Tibial artery (tissue), 4 donors: ENCODE measurements around the gene SEC24C.
"Not testable (repeated sequence)": the region's sequence is repeated elsewhere in the genome, so short reads cannot be mapped to it uniquely, and the experiment has no call there.

Source experiments
- DNase-seq, 2 donors: peaks; one replicate each; pipeline ENCODE4 v3.0.0-alpha.2; 2019
- H3K27ac ChIP-seq, 2 donors: fragments of 200-600 bp; sonication (generic) in 1 of 2; 1 replicate in 1 of 2; 2 replicates in 1 of 2; pipeline ENCODE4 v1.5.1; 2018 to 2019; ENCODE audit warnings: mild to moderate bottlenecking in 1 of 2
- H3K27me3 ChIP-seq, 2 donors: fragments of 200-600 bp; sonication (generic) in 1 of 2; one replicate each; pipeline versions ENCODE4 v1.5.1 to v1.6.0; 2016 to 2019
- H3K36me3 ChIP-seq, 3 donors: fragments of 200-600 bp; sonication (generic) in 2 of 3; one replicate each; pipeline ENCODE4 v1.5.1; 2016 to 2019; ENCODE audit warnings: mild to moderate bottlenecking in 2 of 3
- H3K4me1 ChIP-seq, 4 donors: fragments of 200-600 bp; sonication (generic) in 2 of 4; 1 replicate in 3 of 4; 2 replicates in 1 of 4; pipeline ENCODE4 v1.5.1; 2016 to 2019
- H3K4me3 ChIP-seq, 2 donors: fragments of 200-600 bp; sonication (generic) in 1 of 2; 1 replicate in 1 of 2; 2 replicates in 1 of 2; pipeline ENCODE4 v1.5.1; 2018 to 2019; ENCODE audit warnings: mild to moderate bottlenecking in 2 of 2
- H3K9me3 ChIP-seq, 3 donors: fragments of 200-600 bp; sonication (generic) in 1 of 3; one replicate each; pipeline ENCODE4 v1.5.1; 2016 to 2019
- CTCF ChIP-seq, 2 experiments: fragments of 200-600 bp in 1 of 2; fragments of 450-650 bp in 1 of 2; IDR thresholded peaks; one replicate each; pipeline ENCODE4 v1.5.1; 2017 to 2019; ENCODE audit warnings: antibody characterized with exemption in 2 of 2, mild to moderate bottlenecking in 1 of 2, moderate library complexity in 1 of 2
- intact Hi-C: fragments of 100-400 bp; cut with DNase I; formaldehyde crosslinking; loops from one replicate; pipeline ENCODE4 v1.15.0; 2023; ENCODE audit warnings: low total_unique reads

SEC24C gene

GRCh38 chr10:73734796-73735305 lies 9.3 kb upstream of the SEC24C start:
- TF ChIP-seq CTCF (IDR thresholded peaks at IDR 0.05) = no peak
- intact Hi-C loops = no loop called here
- Histone ChIP-seq H3K27ac (no peak overlapping the region), H3K4me3 (no peak overlapping the region), H3K4me1 (peaks cover 0 to 42% (median 32%) of the 10 kb centered on the region in 4 donors), H3K27me3 (no peaks in the 10 kb centered on the region), H3K9me3 (no peaks in the 10 kb centered on the region), H3K36me3 (peaks cover 5 to 66% (median 22%) of the 10 kb centered on the region in 3 donors)
- no peak for DNase-seq

GRCh38 chr10:73740501-73741254 lies 3.5 kb upstream of the SEC24C start:
- H3K9me3 ChIP-seq, intact Hi-C loops, H3K4me3 ChIP-seq, H3K27me3 ChIP-seq, DNase-seq, H3K27ac ChIP-seq: not testable (repeated sequence)
- Histone ChIP-seq H3K4me1 (peaks cover 0 to 23% (median 18%) of the 10 kb centered on the region in 4 donors), H3K36me3 (peaks cover 0 to 37% (median 6%) of the 10 kb centered on the region in 3 donors)

GRCh38 chr10:73742454-73742734 lies 1.8 kb upstream of the SEC24C start:
- Histone ChIP-seq H3K4me1 (peaks cover 0 to 34% (median 29%) of the 10 kb centered on the region in 4 donors), H3K9me3 (no peaks in the 10 kb centered on the region), H3K27ac (no peak overlapping the region), H3K4me3 (no peak overlapping the region), H3K27me3 (no peaks in the 10 kb centered on the region), H3K36me3 (peaks cover 7 to 34% (median 11%) of the 10 kb centered on the region in 3 donors)
- TF ChIP-seq CTCF (IDR thresholded peaks at IDR 0.05) = no peak
- no peak for DNase-seq
- intact Hi-C loops = no loop called here

- intact Hi-C loops = no loop called here
- H3K36me3 ChIP-seq = peaks cover 16 to 37% (median 17%) of the 10 kb centered on the region in 3 donors
- TF ChIP-seq CTCF (IDR thresholded peaks at IDR 0.05) = no peak
- no peaks in the 10 kb centered on the region for H3K27me3 ChIP-seq
- no peak for DNase-seq
- peak overlapping the region; percentile 76 to 99 for H3K4me3 ChIP-seq
- H3K4me1 ChIP-seq = peaks cover 0 to 38% (median 29%) of the 10 kb centered on the region in 4 donors
- H3K27ac ChIP-seq = peak overlapping the region; percentile 93 to 94
- H3K9me3 ChIP-seq = no peaks in the 10 kb centered on the region
Observed at GRCh38 chr10:73743327-73743904, 756 bp upstream of the SEC24C start.

- Histone ChIP-seq H3K4me1 (peaks cover 0 to 50% (median 39%) of the 10 kb centered on the region in 4 donors), H3K27me3 (no peaks in the 10 kb centered on the region), H3K27ac (peak overlapping the region; percentile 93 to 94), H3K9me3 (no peaks in the 10 kb centered on the region), H3K4me3 (peak overlapping the region; percentile 76 to 99), H3K36me3 (peaks cover 28 to 42% (median 28%) of the 10 kb centered on the region in 3 donors)
- intact Hi-C loops = no loop called here
- no peak for TF ChIP-seq CTCF (IDR thresholded peaks at IDR 0.05)
- peak; percentile 63 to 74 for DNase-seq
Observed at GRCh38 chr10:73744664-73744975, 448 bp downstream of the SEC24C start.

- intact Hi-C loops = no loop called here
- H3K4me1 ChIP-seq = peaks cover 0 to 65% (median 40%) of the 10 kb centered on the region in 4 donors
- H3K4me3 ChIP-seq = no peak overlapping the region
- H3K36me3 ChIP-seq = peaks cover 47 to 53% (median 49%) of the 10 kb centered on the region in 3 donors
- H3K27me3 ChIP-seq = no peaks in the 10 kb centered on the region
- H3K9me3 ChIP-seq = no peaks in the 10 kb centered on the region
- no peak for TF ChIP-seq CTCF (IDR thresholded peaks at IDR 0.05)
- H3K27ac ChIP-seq = no peak overlapping the region
- DNase-seq = no peak
Observed at GRCh38 chr10:73746721-73747120, 2.5 kb downstream of the SEC24C start.
